GM20431 (cell line): Measurements from ENCODE around the gene PKNOX2.

Source experiments
- in situ Hi-C: fragments of 300-500 bp; cut with MseI, MboI; formaldehyde crosslinking; loops from one replicate; pipeline ENCODE4 v1.15.0; 2020; ENCODE audit warnings: low sequenced_read_pairs; ENCODE audit not compliant: unreplicated experiment

The PKNOX2 gene

DNA sequence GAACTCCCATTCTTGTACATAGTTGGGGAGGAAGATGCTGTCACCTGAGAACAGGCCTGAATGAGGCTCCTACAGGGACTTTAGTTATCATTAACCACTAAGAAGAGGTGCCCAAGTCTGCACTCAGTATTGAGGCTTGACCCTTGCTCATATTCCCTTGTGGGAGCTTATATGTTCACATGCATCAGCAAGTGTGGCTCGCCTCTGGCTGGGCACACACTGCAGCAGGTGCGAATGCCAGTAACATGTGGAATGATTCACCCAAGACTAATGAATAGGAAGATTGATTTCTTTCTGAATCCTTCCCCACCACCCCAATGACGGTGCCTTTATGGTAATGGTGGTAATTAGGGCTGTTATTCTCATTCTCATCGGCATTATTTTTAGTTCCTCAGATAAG lies 204.2 kb downstream of the PKNOX2 start:
- in situ Hi-C loops: no loop called here

DNA sequence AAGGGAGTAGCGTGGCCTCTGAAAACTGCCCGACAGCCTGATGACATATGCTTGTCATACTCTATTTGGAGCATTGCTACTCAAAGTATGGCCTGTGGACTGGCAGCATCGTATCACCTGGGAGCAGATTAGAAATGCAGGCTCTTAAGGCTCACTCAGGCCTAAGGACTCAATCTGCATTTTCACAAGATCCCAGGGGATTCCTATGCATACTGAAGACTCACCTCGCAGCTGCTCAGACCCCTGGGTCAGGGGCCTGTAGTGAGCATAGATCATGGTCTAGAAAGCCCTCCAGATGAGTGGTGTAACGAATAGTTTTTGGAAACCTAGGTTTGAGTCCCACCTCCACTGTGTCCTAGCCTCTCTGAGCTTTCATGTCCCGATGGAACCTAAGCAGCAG lies 205.3 kb downstream of the PKNOX2 start:
- in situ Hi-C loops: no loop called here

- in situ Hi-C loops: no loop called here
Measured at GRCh38 chr11:125370561-125371389, 206.2 kb downstream of the PKNOX2 start.

DNA sequence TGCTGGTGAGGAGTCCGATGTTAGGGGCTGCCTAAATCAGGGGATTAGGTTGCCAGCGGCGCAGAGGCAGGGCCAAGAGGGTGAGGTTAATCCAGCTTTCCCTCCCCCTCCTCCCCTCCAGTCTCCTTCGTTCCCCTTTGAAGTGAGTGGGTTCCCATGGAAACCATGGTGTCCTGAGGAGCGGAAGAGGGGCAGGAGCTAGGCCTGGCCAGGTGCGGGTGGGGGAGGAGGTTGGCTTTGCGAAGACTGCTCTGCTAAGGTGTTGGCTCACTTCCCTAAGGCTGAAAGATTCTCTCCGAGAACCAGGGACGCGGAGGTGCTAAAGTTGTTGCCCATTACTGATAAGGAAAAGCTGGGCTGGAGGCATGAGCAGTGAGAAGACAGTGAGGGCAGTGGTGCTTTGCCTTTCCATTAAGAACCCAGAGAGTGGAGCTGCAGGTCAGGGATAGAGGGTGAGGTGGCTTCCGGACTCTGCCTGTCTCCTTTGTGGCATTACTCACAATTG lies 206.9 kb downstream of the PKNOX2 start:
- in situ Hi-C loops: no loop called here

DNA sequence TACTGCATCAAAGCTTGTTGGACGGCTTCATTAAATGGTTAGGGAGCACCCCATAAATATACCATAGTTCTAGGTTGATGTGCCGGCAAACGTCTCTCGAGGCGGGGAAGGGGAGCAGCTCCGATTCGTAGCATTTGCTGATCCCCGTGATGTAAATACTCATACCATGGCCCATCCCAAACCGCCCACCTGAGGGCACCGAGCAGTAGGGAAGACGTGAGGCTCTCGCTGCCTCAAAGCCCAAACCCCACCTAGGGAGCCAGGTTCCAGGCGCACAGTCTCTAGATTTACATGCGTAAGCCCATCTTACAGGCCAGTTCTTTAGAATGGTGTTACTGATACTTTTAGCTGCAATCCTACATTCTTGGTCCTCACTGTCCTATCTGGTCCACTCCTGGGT lies 207.5 kb downstream of the PKNOX2 start:
- in situ Hi-C loops: no loop called here

DNA sequence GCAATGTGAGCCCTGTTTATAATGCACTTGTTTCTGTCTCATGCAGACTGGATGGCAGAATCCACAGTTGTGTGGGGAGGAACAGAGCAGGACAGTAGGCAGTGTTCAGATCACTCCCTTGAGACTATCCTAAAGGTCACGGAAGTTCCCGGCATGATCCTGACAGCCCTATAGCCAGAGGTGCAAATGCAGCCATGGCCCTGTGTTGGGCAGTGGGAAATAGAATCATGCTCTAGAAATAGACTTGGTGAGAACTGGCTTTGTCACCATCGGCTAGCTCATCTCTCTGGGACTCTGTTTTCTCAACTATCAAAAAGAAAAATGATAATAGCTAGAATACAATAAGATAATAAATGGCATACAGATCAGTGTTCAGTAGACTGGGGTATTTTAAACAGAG lies 208.4 kb downstream of the PKNOX2 start:
- in situ Hi-C loops: no loop called here

DNA sequence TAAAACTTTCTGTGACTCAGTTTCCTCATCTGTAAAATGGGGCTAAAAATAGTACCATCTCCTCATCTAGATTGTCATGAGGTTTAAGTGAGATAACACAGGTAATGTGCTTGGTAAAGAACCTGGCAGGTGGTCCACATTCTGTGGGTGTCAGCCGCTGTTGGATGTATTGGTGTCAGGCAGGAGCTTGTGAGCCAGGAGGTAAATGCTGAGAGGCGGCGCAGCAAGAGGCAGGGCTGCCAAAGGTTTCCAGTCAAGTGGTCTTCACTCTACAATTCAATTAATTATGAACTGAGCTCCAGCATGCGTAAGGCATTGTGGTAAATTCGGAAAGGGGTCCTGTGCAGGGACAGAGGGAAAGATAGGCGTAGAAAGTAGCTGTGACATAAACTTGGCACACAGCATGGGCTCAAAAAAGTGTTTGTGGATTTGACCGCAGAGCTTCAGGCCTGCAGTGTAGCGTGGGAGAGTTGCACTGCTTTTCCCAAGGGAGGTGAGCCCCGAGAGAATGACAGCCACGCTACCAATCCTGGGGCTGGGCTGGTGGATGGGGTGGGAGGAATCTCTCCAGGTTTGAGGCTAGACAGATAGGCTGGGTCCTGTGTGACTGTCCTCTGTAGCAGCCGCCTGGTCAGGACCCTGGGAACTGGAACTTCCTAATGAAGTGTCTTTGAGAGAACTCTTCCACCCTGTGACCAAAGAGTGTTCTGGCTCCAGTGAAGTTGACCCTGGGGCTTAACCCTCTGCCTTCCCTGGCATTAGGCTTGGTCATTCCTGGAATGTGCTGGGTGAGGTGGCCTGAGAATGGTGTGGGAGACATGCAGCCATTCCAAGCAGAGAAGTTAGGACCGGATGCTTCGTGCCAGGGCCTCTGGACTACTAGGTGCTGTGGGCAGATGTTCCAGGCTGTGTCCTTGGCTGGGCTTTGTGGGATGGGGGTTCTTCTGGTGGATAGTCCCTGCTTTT lies 209.2 kb downstream of the PKNOX2 start:
- in situ Hi-C loops: no loop called here

DNA sequence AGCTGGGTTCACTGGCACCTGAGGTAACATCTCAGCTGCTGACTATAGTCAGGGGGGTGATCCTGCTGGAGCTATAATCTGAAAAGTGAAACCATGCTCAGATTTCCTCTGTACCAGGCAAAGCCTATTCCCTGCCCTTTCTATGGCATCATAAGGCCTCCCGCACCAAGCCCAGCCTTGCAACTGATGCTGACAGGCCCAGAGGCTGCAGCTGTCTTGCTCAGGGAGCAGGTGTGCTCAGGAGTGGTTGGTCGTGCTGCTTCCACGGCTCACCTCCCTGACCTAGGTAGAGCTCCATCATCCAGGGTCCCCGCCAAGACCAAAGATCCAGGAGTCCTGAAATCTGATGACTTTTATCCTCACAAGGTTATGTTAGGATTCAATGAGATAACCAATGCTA lies 209.8 kb downstream of the PKNOX2 start:
- in situ Hi-C loops: no loop called here

GRCh38 chr11:125375146-125375545 lies 210.6 kb downstream of the PKNOX2 start:
- in situ Hi-C loops: no loop called here

GRCh38 chr11:125376117-125376516 lies 211.6 kb downstream of the PKNOX2 start:
- in situ Hi-C loops: no loop called here

GRCh38 chr11:125376856-125377255 lies 212.3 kb downstream of the PKNOX2 start:
- in situ Hi-C loops: no loop called here

GRCh38 chr11:125378083-125378482 lies 213.5 kb downstream of the PKNOX2 start:
- in situ Hi-C loops: no loop called here

- in situ Hi-C loops: no loop called here
Measured at GRCh38 chr11:125378571-125378970, 214.0 kb downstream of the PKNOX2 start.

- in situ Hi-C loops: no loop called here
Measured at GRCh38 chr11:125379565-125379964, 215.0 kb downstream of the PKNOX2 start.

DNA sequence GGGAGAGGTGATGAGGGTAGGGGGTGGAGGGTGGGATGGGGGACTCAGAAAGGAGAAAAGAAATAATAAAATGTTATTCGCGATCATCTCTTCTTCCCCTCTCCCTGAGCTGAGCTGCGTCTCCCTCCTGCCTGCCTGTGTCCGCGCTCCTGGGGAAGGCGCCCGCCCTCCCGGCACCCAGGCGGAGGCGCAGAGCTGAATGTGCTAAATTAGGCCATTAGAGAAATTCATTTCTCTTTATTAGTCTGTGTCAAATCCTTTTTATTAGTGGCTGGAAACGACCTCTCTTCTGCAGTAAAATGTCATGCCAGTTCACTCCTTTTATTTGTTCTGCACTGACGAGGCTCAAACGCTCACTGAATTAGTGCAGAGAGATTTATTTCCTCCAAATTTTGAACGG lies 215.4 kb downstream of the PKNOX2 start:
- in situ Hi-C loops: no loop called here

- in situ Hi-C loops: no loop called here
Measured at GRCh38 chr11:125380756-125381445, 216.3 kb downstream of the PKNOX2 start.

GRCh38 chr11:125381499-125382044 lies 217.0 kb downstream of the PKNOX2 start:
- in situ Hi-C loops: no loop called here

GRCh38 chr11:125382314-125382791 lies 217.8 kb downstream of the PKNOX2 start:
- in situ Hi-C loops: no loop called here

DNA sequence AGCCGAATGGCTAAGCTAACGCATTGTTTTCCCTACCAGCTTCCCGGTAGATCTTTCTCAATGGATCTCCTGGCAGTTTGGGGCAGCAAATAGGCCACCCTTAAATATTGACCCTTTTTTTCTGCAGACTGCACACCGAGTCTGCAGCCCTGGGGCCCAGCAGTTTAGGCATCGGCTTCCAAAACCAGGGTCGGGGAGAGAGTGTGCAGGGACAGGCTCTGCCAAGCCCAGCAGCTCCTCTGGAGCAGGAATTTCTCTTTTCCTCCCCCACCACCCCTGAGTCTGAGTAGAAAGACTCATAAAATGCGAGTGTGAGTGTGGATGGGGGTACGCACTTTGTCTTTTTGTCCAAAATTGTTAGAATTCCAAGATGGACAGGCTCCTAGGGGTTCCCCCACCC lies 218.3 kb downstream of the PKNOX2 start:
- in situ Hi-C loops: no loop called here

GRCh38 chr11:125384825-125385224 lies 220.3 kb downstream of the PKNOX2 start:
- in situ Hi-C loops: no loop called here
